ENCODE measurements around the gene ZKSCAN5. TPM values are rescaled to one million over a fixed set of nuclear protein-coding genes. Genes with fewer than 3 reads are reported as not detected.

Gene ZKSCAN5
- total and polyA plus RNA-seq, 7 experiments from 2014 or later: 4.1 to 11.0 (median 8.1) TPM

DNA sequence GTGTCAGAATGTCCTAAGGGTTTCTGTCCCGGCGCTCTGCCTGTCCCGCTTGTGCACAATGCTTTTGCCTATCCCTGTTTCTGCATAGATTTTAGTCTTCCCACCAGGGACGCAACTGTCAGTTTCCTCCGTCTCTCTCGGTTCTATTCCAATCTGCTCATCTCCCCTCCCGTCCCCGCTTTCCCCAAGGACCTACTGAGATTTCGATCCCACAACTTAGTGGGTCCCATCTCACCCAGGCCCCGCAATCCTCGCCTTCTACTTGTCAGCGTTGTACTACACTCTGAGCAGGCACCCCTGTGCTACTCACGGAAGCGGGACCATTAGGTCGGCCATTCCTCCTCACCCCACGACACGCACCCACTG is 53.5 kb downstream of the ZKSCAN5 start:
- H3K4me1 ChIP-seq (ENCODE audit: control insufficient read depth in 2 of 2, insufficient read depth in 2 of 2, low read length in 2 of 2): peaks cover 24 to 25% of the 10 kb centered on the region in 2 donors
- peak overlapping the region; percentile 99 for H3K27ac ChIP-seq (ENCODE audit: low read depth, low read length)
- intact Hi-C loops (cut with micrococcal nuclease): loop anchor here (1.0 to 10.0 kb wide), 9 partner anchors 54 to 547 kb away; partner anchors contain the start of genes AP4M1 (in 1 of the 2), BUD31 (in 1 of the 2), CPSF4 (in 1 of the 2) and MCM7 (in 1 of the 2)
- Mint-ChIP-seq H3K27me3 (no peaks in the 10 kb centered on the region), H3K36me3 (peaks cover 10 to 57% (median 18%) of the 10 kb centered on the region in 5 donors), H3K4me3 (peak overlapping the region; percentile 94 to 100 (median 97)), H3K4me1 (peaks cover 32 to 75% (median 56%) of the 10 kb centered on the region in 7 donors), H3K9me3 (no peaks in the 10 kb centered on the region), H3K27ac (peak overlapping the region; percentile 95 to 100 (median 99))
- ChIA-PET CTCF (interaction anchor here (0.6 to 1.0 kb wide), 3 partner anchors 20 to 530 kb away, joined by 3 to 4 read pairs (median 3); no protein-coding TSS in a partner anchor), POLR2A (interaction anchor here (0.6 to 4.6 kb wide), 25 partner anchors 8 to 1586 kb away, joined by 3 to 52 read pairs (median 6); partner anchors contain the start of genes ATP5MF, BUD31, COPS6 and CPSF4)
- H3K9me3 ChIP-seq (ENCODE audit: control insufficient read depth in 2 of 3, low read length in 3 of 3): no peaks in the 10 kb centered on the region
- DNase-seq (no peak), ATAC-seq (peak; percentile 78)
- peaks cover 0 to 44% (median 17%) of the 10 kb centered on the region in 3 experiments for H3K36me3 ChIP-seq (ENCODE audit: control insufficient read depth in 2 of 3, insufficient read depth in 3 of 3, low read length in 3 of 3)
- no peaks in the 10 kb centered on the region for H3K27me3 ChIP-seq (ENCODE audit: control insufficient read depth in 2 of 2, insufficient read depth in 2 of 2, low read length in 2 of 2)
- peak overlapping the region; percentile 85 for H3K4me3 ChIP-seq (ENCODE audit: low read length)

DNA sequence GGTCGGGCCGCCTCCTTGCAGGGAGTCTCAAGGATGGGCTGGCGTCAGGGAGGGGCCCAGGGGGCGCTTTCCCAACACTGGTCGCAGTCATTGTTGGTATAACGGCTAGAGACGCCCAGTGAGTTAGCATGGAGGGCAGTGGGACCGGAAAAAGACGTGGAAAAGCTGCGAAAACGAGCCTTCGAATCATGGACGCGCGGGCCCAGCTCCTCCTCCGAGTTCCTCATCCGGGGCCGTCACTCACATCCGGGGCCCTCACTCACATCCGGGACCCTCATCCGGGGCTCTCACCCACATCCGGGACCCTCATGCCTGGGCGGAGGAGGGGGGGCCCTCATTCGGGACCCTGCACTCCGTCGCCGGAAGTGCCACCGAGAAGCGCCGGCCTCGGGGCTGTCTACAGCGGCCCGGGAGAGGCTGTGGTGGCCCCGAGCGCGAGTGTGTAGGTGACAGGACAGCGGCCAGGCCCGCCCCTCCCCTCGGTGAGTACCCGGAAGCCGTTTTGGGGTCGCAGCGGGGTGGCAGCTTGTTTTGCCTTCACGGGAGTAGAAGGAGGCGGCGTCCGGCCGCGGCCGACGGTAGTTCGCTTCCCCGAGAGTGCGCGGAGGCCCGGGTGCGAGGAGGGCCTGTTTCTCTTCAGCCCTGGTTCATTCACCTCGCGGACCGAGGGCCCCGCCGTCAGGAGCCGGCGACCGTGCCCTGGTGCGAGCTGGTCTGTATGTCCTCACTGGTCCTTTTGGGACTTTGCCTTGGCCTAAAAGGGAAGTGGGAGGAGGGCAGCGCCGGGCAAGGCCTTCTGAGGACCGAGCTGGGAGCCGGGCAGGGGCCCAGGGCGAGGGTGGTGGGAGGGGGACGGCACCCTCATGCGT is 54.1 kb downstream of the ZKSCAN5 start, which contains the start of gene ZNF655:
Gene ZNF655 (plus strand): TSS at position 337 of the 869 bp plus-strand sequence. CDS start 1,918 bp downstream, outside the sequence.
- peak within 1 kb of the TSS; percentile 99 for H3K27ac ChIP-seq (ENCODE audit: low read depth, low read length)
- H3K27me3 Mint-ChIP-seq: no peaks in the 10 kb centered on the region
- no peaks in the 10 kb centered on the region for H3K27me3 ChIP-seq (ENCODE audit: control insufficient read depth in 2 of 2, insufficient read depth in 2 of 2, low read length in 2 of 2)
- no peaks in the 10 kb centered on the region for H3K9me3 ChIP-seq (ENCODE audit: control insufficient read depth in 2 of 3, low read length in 3 of 3)
- ATAC-seq (peak; percentile 89), DNase-seq (peak; percentile 85 to 96 (median 93))
- H3K4me3 Mint-ChIP-seq: peak within 1 kb of the TSS; percentile 94 to 100 (median 97)
- peaks cover 11 to 60% (median 18%) of the 10 kb centered on the region in 5 donors for H3K36me3 Mint-ChIP-seq
- intact Hi-C loops (cut with micrococcal nuclease): loop anchor here (1.0 to 10.0 kb wide), 10 partner anchors 22 to 546 kb away; partner anchors contain the start of genes AP4M1 (in 1 of the 2), BUD31 (in 1 of the 2), CPSF4 (in 1 of the 2) and MCM7 (in 1 of the 2)
- peaks cover 32 to 69% (median 51%) of the 10 kb centered on the region in 7 donors for H3K4me1 Mint-ChIP-seq
- peaks cover 24 to 25% of the 10 kb centered on the region in 2 donors for H3K4me1 ChIP-seq (ENCODE audit: control insufficient read depth in 2 of 2, insufficient read depth in 2 of 2, low read length in 2 of 2)
- peak within 1 kb of the TSS; percentile 95 to 100 (median 99) for H3K27ac Mint-ChIP-seq
- peaks cover 0 to 48% (median 17%) of the 10 kb centered on the region in 3 experiments for H3K36me3 ChIP-seq (ENCODE audit: control insufficient read depth in 2 of 3, insufficient read depth in 3 of 3, low read length in 3 of 3)
- POLR2A ChIA-PET: interaction anchor here (0.7 to 4.6 kb wide), 24 partner anchors 8 to 1586 kb away, joined by 3 to 52 read pairs (median 6); partner anchors contain the start of genes ATP5MF, BUD31, COPS6 and CPSF4
- CTCF ChIA-PET: interaction anchor here (0.6 to 1.0 kb wide), 2 partner anchors 19 to 167 kb away, joined by 3 to 4 read pairs; no protein-coding TSS in a partner anchor
- H3K4me3 ChIP-seq (ENCODE audit: low read length): peak within 1 kb of the TSS; percentile 85
- no peaks in the 10 kb centered on the region for H3K9me3 Mint-ChIP-seq

DNA sequence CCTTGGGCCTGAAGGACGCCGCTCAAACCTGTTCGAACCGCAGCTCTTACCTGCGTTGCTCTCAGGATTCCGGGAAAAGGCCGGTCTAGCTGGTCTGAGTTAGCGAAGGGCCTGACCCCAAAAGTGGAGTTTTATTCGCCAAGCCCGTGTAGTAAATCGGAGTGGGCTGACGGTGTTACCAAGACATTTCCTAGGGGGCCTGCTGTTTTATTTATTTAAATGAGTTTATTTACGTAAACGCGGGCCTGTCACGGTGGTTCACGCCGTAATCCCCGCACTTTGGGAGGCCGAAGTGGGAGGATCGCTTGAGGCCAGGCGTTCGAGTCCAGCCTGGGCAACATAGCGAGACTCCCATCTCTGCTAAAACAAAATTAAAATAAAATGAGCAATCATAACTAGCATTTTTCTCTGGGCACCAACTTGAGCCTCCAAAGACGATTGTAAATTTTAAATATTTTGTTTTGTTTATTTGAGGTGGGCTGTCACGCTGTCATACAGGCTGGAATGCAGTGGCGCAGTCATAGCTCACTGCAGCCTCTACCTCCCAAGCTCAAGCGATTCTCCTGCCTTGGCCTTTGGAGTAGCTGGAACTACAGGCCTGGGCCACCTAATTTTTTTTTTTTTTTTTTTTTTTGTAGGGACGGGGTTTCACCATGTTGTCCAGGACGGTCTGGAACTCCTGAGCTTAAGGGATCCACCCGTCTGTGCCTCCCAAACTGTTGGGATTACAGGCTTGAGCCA is 54.9 kb downstream of the ZKSCAN5 start:
- Histone ChIP-seq H3K9me3 (ENCODE audit: control insufficient read depth in 2 of 3, low read length in 3 of 3) (no peaks in the 10 kb centered on the region), H3K4me1 (ENCODE audit: control insufficient read depth in 2 of 2, insufficient read depth in 2 of 2, low read length in 2 of 2) (peaks cover 24 to 25% of the 10 kb centered on the region in 2 donors), H3K36me3 (ENCODE audit: control insufficient read depth in 2 of 3, insufficient read depth in 3 of 3, low read length in 3 of 3) (peaks cover 0 to 56% (median 19%) of the 10 kb centered on the region in 3 experiments), H3K27ac (ENCODE audit: low read depth, low read length) (peak overlapping the region; percentile 99), H3K27me3 (ENCODE audit: control insufficient read depth in 2 of 2, insufficient read depth in 2 of 2, low read length in 2 of 2) (no peaks in the 10 kb centered on the region), H3K4me3 (ENCODE audit: low read length) (peak overlapping the region; percentile 85)
- ATAC-seq (no peak), DNase-seq (peak in 2 of 9 donors; percentile 22 to 26)
- ChIA-PET CTCF (interaction anchor here (0.7 kb wide), 1 partner anchor 145 kb away, joined by 4 read pairs; no protein-coding TSS in a partner anchor), POLR2A (interaction anchor here (0.6 to 4.6 kb wide), 17 partner anchors 9 to 870 kb away, joined by 3 to 52 read pairs (median 10); partner anchors contain the start of genes ATP5MF, BUD31, MEPCE and PDAP1)
- peaks cover 36 to 69% (median 55%) of the 10 kb centered on the region in 7 donors for H3K4me1 Mint-ChIP-seq
- intact Hi-C loops (cut with micrococcal nuclease): loop anchor here (1.0 to 10.0 kb wide), 5 partner anchors 21 to 545 kb away; partner anchors contain the start of genes AP4M1 (in 1 of the 2), BUD31 (in 1 of the 2), MCM7 (in 1 of the 2) and PDAP1 (in 1 of the 2)
- peaks cover 19 to 61% (median 22%) of the 10 kb centered on the region in 5 donors for H3K36me3 Mint-ChIP-seq
- peak overlapping the region; percentile 95 to 100 (median 99) for H3K27ac Mint-ChIP-seq
- H3K27me3 Mint-ChIP-seq: no peaks in the 10 kb centered on the region
- no peaks in the 10 kb centered on the region for H3K9me3 Mint-ChIP-seq
- H3K4me3 Mint-ChIP-seq: peak overlapping the region; percentile 94 to 100 (median 97)

DNA sequence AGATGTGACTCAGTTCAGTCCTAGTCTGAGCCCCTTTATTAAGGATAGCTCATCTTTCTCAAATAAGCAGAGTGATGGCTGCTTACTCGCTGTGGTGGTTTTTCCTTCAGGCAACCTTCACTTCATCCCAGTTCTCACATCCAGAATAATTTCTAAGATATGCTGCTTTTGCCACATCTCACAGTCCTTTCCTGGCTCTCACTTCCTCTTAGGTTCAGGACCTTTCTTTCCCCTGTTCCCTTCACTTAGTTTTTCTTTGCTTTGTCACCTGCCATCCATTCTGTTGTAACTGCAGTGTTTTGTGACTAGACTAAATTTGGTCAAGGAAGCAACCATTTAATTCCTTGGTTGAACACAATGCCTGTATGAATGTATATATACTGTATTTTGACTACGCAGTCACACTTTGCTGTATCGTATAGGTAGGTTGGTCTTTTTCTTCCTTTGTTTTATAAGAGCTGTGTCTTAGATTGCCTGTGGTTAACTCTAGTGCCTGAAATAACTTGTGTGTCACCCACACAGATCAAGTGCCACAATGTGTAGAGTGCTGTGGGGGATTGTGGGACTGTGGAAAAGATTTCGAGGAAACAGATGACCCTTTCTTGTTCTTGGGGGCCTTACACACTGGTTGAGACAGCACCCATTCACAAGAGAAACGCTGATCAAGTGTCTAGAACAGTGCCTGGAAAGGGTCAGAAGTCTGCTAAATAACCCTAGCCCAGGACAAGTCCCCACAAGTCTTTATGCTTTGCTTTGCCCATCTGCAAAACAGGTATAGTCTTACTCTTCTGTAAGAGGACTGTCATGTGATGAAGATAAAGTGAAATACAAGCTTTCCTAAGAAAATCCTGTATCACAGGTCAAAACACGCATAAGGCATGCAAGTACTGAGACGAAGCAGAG is 56.6 kb downstream of the ZKSCAN5 start:
- peaks cover 0 to 59% (median 24%) of the 10 kb centered on the region in 3 experiments for H3K36me3 ChIP-seq (ENCODE audit: control insufficient read depth in 2 of 3, insufficient read depth in 3 of 3, low read length in 3 of 3)
- no peaks in the 10 kb centered on the region for H3K27me3 ChIP-seq (ENCODE audit: control insufficient read depth in 2 of 2, insufficient read depth in 2 of 2, low read length in 2 of 2)
- H3K36me3 Mint-ChIP-seq: peaks cover 19 to 55% (median 26%) of the 10 kb centered on the region in 5 donors
- H3K4me3 Mint-ChIP-seq: peak overlapping the region; percentile 63 to 98 (median 72)
- peaks cover 15 to 25% of the 10 kb centered on the region in 2 donors for H3K4me1 ChIP-seq (ENCODE audit: control insufficient read depth in 2 of 2, insufficient read depth in 2 of 2, low read length in 2 of 2)
- H3K4me3 ChIP-seq (ENCODE audit: low read length): no peak overlapping the region
- DNase-seq (no peak), ATAC-seq (no peak)
- peaks cover 28 to 66% (median 48%) of the 10 kb centered on the region in 7 donors for H3K4me1 Mint-ChIP-seq
- H3K27ac ChIP-seq (ENCODE audit: low read depth, low read length): peak overlapping the region; percentile 99
- H3K27ac Mint-ChIP-seq: peak overlapping the region; percentile 60 to 100 (median 90)
- ChIA-PET POLR2A (interaction anchor here (0.7 to 4.4 kb wide), 2 partner anchors 9 to 19 kb away, joined by 3 to 37 read pairs; no protein-coding TSS in a partner anchor), CTCF (interaction anchor here (0.6 kb wide), 1 partner anchor 55 kb away, joined by 3 read pairs; no protein-coding TSS in a partner anchor)
- intact Hi-C loops (cut with micrococcal nuclease): no loop called here
- H3K9me3 ChIP-seq (ENCODE audit: control insufficient read depth in 2 of 3, low read length in 3 of 3): no peaks in the 10 kb centered on the region
- no peaks in the 10 kb centered on the region for H3K9me3 Mint-ChIP-seq
- H3K27me3 Mint-ChIP-seq: no peaks in the 10 kb centered on the region

DNA sequence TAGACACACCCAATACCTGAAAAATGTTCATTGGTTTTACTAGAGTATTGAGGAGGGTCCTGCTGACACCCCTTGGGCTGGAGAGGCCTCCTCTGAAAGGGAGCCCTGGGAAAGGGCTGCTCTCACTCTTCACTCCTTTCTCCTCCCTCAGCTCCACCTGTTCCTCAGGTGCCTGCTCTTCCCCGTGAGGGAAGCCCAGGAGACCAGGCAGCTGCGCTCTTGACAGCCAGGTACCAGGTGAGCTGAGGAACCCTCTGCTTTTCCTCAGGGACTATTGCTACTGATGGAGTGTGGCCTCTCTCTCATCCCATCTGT is 57.2 kb downstream of the ZKSCAN5 start:
- peaks cover 0 to 58% (median 30%) of the 10 kb centered on the region in 3 experiments for H3K36me3 ChIP-seq (ENCODE audit: control insufficient read depth in 2 of 3, insufficient read depth in 3 of 3, low read length in 3 of 3)
- H3K27ac ChIP-seq (ENCODE audit: low read depth, low read length): no peak overlapping the region
- intact Hi-C loops (cut with micrococcal nuclease): no loop called here
- H3K4me1 ChIP-seq (ENCODE audit: control insufficient read depth in 2 of 2, insufficient read depth in 2 of 2, low read length in 2 of 2): peaks cover 13 to 25% of the 10 kb centered on the region in 2 donors
- H3K9me3 ChIP-seq (ENCODE audit: control insufficient read depth in 2 of 3, low read length in 3 of 3): no peaks in the 10 kb centered on the region
- Mint-ChIP-seq H3K36me3 (peaks cover 20 to 54% (median 24%) of the 10 kb centered on the region in 5 donors), H3K4me3 (peak overlapping the region in 1 of 10 donors; percentile 17), H3K9me3 (no peaks in the 10 kb centered on the region), H3K27me3 (no peaks in the 10 kb centered on the region), H3K27ac (peak overlapping the region in 7 of 9 donors; percentile 60 to 99 (median 81)), H3K4me1 (peaks cover 25 to 63% (median 46%) of the 10 kb centered on the region in 7 donors)
- H3K27me3 ChIP-seq (ENCODE audit: control insufficient read depth in 2 of 2, insufficient read depth in 2 of 2, low read length in 2 of 2): no peaks in the 10 kb centered on the region
- CTCF ChIA-PET: interaction anchor here (0.6 kb wide), 1 partner anchor 54 kb away, joined by 3 read pairs; no protein-coding TSS in a partner anchor
- no peak for ATAC-seq
- H3K4me3 ChIP-seq (ENCODE audit: low read length): no peak overlapping the region
- POLR2A ChIA-PET: no interaction called here
- no peak for DNase-seq

Data from naive thymus-derived CD4-positive, alpha-beta T cell (primary cell).